ENCODE data around the gene TMEM239.

The TMEM239 gene

GRCh38 chr20:2865101-2865500 lies 48.9 kb downstream of the TMEM239 start:
- no peak overlapping the region for H3K9ac ChIP-seq (ENCODE audit: low read depth, low read length, poor library complexity, severe bottlenecking)
- no peaks in the 10 kb centered on the region for H4K20me1 ChIP-seq (ENCODE audit: insufficient read depth, low read length, poor library complexity, severe bottlenecking)
- no peaks in the 10 kb centered on the region for H3K9me3 ChIP-seq (ENCODE audit: insufficient read depth, low read depth, low read length)
- H3K4me3 ChIP-seq (ENCODE audit: low read length, poor library complexity, severe bottlenecking) = no peak overlapping the region
- no peaks in the 10 kb centered on the region for H3K27me3 ChIP-seq (ENCODE audit: insufficient read depth, low read length, poor library complexity, severe bottlenecking)
- no peaks in the 10 kb centered on the region for H3K9me2 ChIP-seq (replicated peaks; ENCODE audit: low read depth, low read length)
- H3K79me2 ChIP-seq (ENCODE audit: insufficient read depth, low read length) = no peaks in the 10 kb centered on the region
- peaks cover 18% of the 10 kb centered on the region; the same call in 1 of the 2 replicates for H3K36me3 ChIP-seq (ENCODE audit: insufficient read depth, low read length)
- no peaks in the 10 kb centered on the region; the same call in 1 of the 2 replicates for H3F3A ChIP-seq (ENCODE audit: low read depth)
- H3K4me2 ChIP-seq (ENCODE audit: low read depth, low read length, poor library complexity, severe bottlenecking) = no peak overlapping the region
- peaks cover 13% of the 10 kb centered on the region for H3K4me1 ChIP-seq (ENCODE audit: insufficient read depth, low read length, poor library complexity, severe bottlenecking)
- TF ChIP-seq EZH2phosphoT487 (IDR thresholded peaks at IDR 0.05; ENCODE audit: borderline replicate concordance) (no peak), CTCF (conservative IDR thresholded peaks at IDR 0.05; ENCODE audit: low read length) (no peak)
- H2AFZ ChIP-seq (ENCODE audit: low read length) = no peak overlapping the region

GRCh38 chr20:2865630-2866029 lies 49.5 kb downstream of the TMEM239 start:
- Histone ChIP-seq H3K36me3 (ENCODE audit: insufficient read depth, low read length) (peaks cover 18% of the 10 kb centered on the region; the same call in 1 of the 2 replicates), H3K9me3 (ENCODE audit: insufficient read depth, low read depth, low read length) (no peaks in the 10 kb centered on the region), H2AFZ (ENCODE audit: low read length) (no peak overlapping the region), H3F3A (ENCODE audit: low read depth) (no peaks in the 10 kb centered on the region; the same call in 1 of the 2 replicates), H4K20me1 (ENCODE audit: insufficient read depth, low read length, poor library complexity, severe bottlenecking) (no peaks in the 10 kb centered on the region), H3K4me3 (ENCODE audit: low read length, poor library complexity, severe bottlenecking) (no peak overlapping the region), H3K9me2 (replicated peaks; ENCODE audit: low read depth, low read length) (no peaks in the 10 kb centered on the region), H3K27me3 (ENCODE audit: insufficient read depth, low read length, poor library complexity, severe bottlenecking) (no peaks in the 10 kb centered on the region), H3K4me1 (ENCODE audit: insufficient read depth, low read length, poor library complexity, severe bottlenecking) (peaks cover 14% of the 10 kb centered on the region), H3K4me2 (ENCODE audit: low read depth, low read length, poor library complexity, severe bottlenecking) (no peak overlapping the region), H3K79me2 (ENCODE audit: insufficient read depth, low read length) (no peaks in the 10 kb centered on the region), H3K9ac (ENCODE audit: low read depth, low read length, poor library complexity, severe bottlenecking) (no peak overlapping the region)
- peak; percentile 65 for TF ChIP-seq CTCF (conservative IDR thresholded peaks at IDR 0.05; ENCODE audit: low read length)
- no peak for TF ChIP-seq EZH2phosphoT487 (IDR thresholded peaks at IDR 0.05; ENCODE audit: borderline replicate concordance)

GRCh38 chr20:2866236-2866635 lies 50.1 kb downstream of the TMEM239 start:
- no peaks in the 10 kb centered on the region for H3K9me2 ChIP-seq (replicated peaks; ENCODE audit: low read depth, low read length)
- H3K79me2 ChIP-seq (ENCODE audit: insufficient read depth, low read length) = no peaks in the 10 kb centered on the region
- no peak overlapping the region for H3K9ac ChIP-seq (ENCODE audit: low read depth, low read length, poor library complexity, severe bottlenecking)
- no peaks in the 10 kb centered on the region; the same call in 1 of the 2 replicates for H3F3A ChIP-seq (ENCODE audit: low read depth)
- H3K9me3 ChIP-seq (ENCODE audit: insufficient read depth, low read depth, low read length) = no peaks in the 10 kb centered on the region
- no peak overlapping the region for H2AFZ ChIP-seq (ENCODE audit: low read length)
- H4K20me1 ChIP-seq (ENCODE audit: insufficient read depth, low read length, poor library complexity, severe bottlenecking) = no peaks in the 10 kb centered on the region
- no peak for TF ChIP-seq CTCF (conservative IDR thresholded peaks at IDR 0.05; ENCODE audit: low read length)
- H3K4me1 ChIP-seq (ENCODE audit: insufficient read depth, low read length, poor library complexity, severe bottlenecking) = peaks cover 20% of the 10 kb centered on the region
- no peaks in the 10 kb centered on the region for H3K27me3 ChIP-seq (ENCODE audit: insufficient read depth, low read length, poor library complexity, severe bottlenecking)
- no peak overlapping the region for H3K4me2 ChIP-seq (ENCODE audit: low read depth, low read length, poor library complexity, severe bottlenecking)
- H3K36me3 ChIP-seq (ENCODE audit: insufficient read depth, low read length) = peaks cover 13% of the 10 kb centered on the region; the same call in 1 of the 2 replicates
- no peak overlapping the region for H3K4me3 ChIP-seq (ENCODE audit: low read length, poor library complexity, severe bottlenecking)
